H9 (cell line): ENCODE data around the gene HCFC1. TPM values are rescaled to one million over a fixed set of nuclear protein-coding genes. Genes with fewer than 3 reads are reported as not detected.

Experiments used
- DNase-seq: peaks from one replicate; pipeline ENCODE4 v3.0.0-alpha.2; 2017
- H2AFZ ChIP-seq: one replicate; pipeline ENCODE4 v1.6.1; 2013; ENCODE audit warnings: mild to moderate bottlenecking, low read length, control low read depth, moderate library complexity
- H2AK5ac ChIP-seq: 2 replicates; pipeline ENCODE4 v1.6.1; 2013; ENCODE audit warnings: low read length, control low read depth, mixed read lengths; ENCODE audit not compliant: insufficient read length
- H2BK120ac ChIP-seq: one replicate; pipeline ENCODE4 v1.6.1; 2013; ENCODE audit warnings: low read depth, mild to moderate bottlenecking, low read length, control low read depth, inconsistent platforms; ENCODE audit not compliant: poor library complexity, severe bottlenecking
- H2BK12ac ChIP-seq: 2 replicates; pipeline ENCODE4 v1.6.1; 2013; ENCODE audit warnings: low read length, control low read depth, mixed read lengths, low read depth; ENCODE audit not compliant: insufficient read length
- H2BK15ac ChIP-seq: 2 replicates; pipeline ENCODE4 v1.6.1; 2013; ENCODE audit warnings: low read depth, low read length, control low read depth
- H2BK20ac ChIP-seq: one replicate; pipeline ENCODE4 v1.6.1; 2013; ENCODE audit warnings: low read depth, mild to moderate bottlenecking, low read length, control low read depth, inconsistent platforms; ENCODE audit not compliant: poor library complexity, severe bottlenecking
- H2BK5ac ChIP-seq: 2 replicates; pipeline ENCODE4 v1.6.1; 2013; ENCODE audit warnings: low read length, control low read depth, mixed read lengths; ENCODE audit not compliant: insufficient read length
- H3K14ac ChIP-seq: 2 replicates; pipeline ENCODE4 v1.6.1; 2013; ENCODE audit warnings: low read length, control low read depth; ENCODE audit not compliant: insufficient read depth
- H3K18ac ChIP-seq: 2 replicates; pipeline ENCODE4 v1.6.1; 2013; ENCODE audit warnings: low read depth, mild to moderate bottlenecking, mixed read lengths, low read length, control low read depth; ENCODE audit not compliant: insufficient read length
- H3K23ac ChIP-seq: 2 replicates; pipeline ENCODE4 v1.6.1; 2013; ENCODE audit warnings: low read length, control low read depth, mixed read lengths, low read depth; ENCODE audit not compliant: insufficient read length
- H3K23me2 ChIP-seq: 2 replicates; pipeline ENCODE4 v1.6.1; 2013; ENCODE audit warnings: low read depth, mild to moderate bottlenecking, mixed read lengths, low read length, control low read depth; ENCODE audit not compliant: insufficient read length, poor library complexity, severe bottlenecking
- H3K27ac ChIP-seq: 2 replicates; pipeline ENCODE4 v1.5.1; 2013; ENCODE audit warnings: low read length, control low read depth, mixed read lengths, low read depth; ENCODE audit not compliant: insufficient read length
- H3K27me3 ChIP-seq: 2 replicates; pipeline ENCODE4 v1.6.1; 2013; ENCODE audit warnings: low read length, control low read depth, inconsistent platforms; ENCODE audit not compliant: insufficient read depth
- H3K4ac ChIP-seq: 2 replicates; pipeline ENCODE4 v1.6.1; 2013; ENCODE audit warnings: low read depth, mild to moderate bottlenecking, control low read depth, inconsistent platforms, low read length, moderate library complexity
- H3K4me1 ChIP-seq: 2 replicates; pipeline ENCODE4 v1.6.1; 2013; ENCODE audit warnings: low read length, control low read depth, inconsistent platforms; ENCODE audit not compliant: insufficient read depth
- H3K4me2 ChIP-seq: 2 replicates; pipeline ENCODE4 v1.6.1; 2013; ENCODE audit warnings: low read length, control low read depth, mixed read lengths; ENCODE audit not compliant: insufficient read length, insufficient read depth
- H3K56ac ChIP-seq: 2 replicates; pipeline ENCODE4 v1.6.1; 2013; ENCODE audit warnings: low read depth, mild to moderate bottlenecking, mixed read lengths, low read length, control low read depth; ENCODE audit not compliant: insufficient read length
- H3K79me1 ChIP-seq: 2 replicates; pipeline ENCODE4 v1.6.1; 2013; ENCODE audit warnings: low read depth, mild to moderate bottlenecking, moderate library complexity, low read length, control low read depth, inconsistent platforms; ENCODE audit not compliant: insufficient read depth, poor library complexity, severe bottlenecking
- H3K79me2 ChIP-seq: 2 replicates; pipeline ENCODE4 v1.6.1; 2013; ENCODE audit warnings: low read length, control low read depth, inconsistent platforms; ENCODE audit not compliant: insufficient read depth
- H3K9ac ChIP-seq: 2 replicates; pipeline ENCODE4 v1.6.1; 2013; ENCODE audit warnings: low read length, control low read depth, mixed read lengths; ENCODE audit not compliant: insufficient read length; ENCODE audit errors: extremely low read depth
- H3K9me3 ChIP-seq: one replicate; pipeline ENCODE4 v1.6.1; 2013; ENCODE audit warnings: low read depth, low read length, inconsistent platforms; ENCODE audit not compliant: control insufficient read depth
- H3T11ph ChIP-seq: one replicate; pipeline ENCODE4 v1.6.1; 2013; ENCODE audit warnings: mild to moderate bottlenecking, low read length, control low read depth, inconsistent platforms
- H4K20me1 ChIP-seq: one replicate; pipeline ENCODE4 v1.6.1; 2013; ENCODE audit not compliant: control insufficient read depth, insufficient read length, insufficient read depth
- H4K5ac ChIP-seq: 2 replicates; pipeline ENCODE4 v1.6.1; 2013; ENCODE audit warnings: low read depth, mild to moderate bottlenecking, mixed read lengths, low read length, control low read depth; ENCODE audit not compliant: insufficient read length
- H4K8ac ChIP-seq: replicated peaks from 2 replicates; pipeline ENCODE4 v1.6.1; 2013; ENCODE audit warnings: low read length, control low read depth, mixed read lengths, low read depth; ENCODE audit not compliant: insufficient read length
- H4K91ac ChIP-seq: 2 replicates; pipeline ENCODE4 v1.6.1; 2013; ENCODE audit warnings: low read depth, mild to moderate bottlenecking, moderate library complexity, mixed read lengths, low read length, control low read depth; ENCODE audit not compliant: insufficient read length
- H3K27ac Mint-ChIP-seq, 3 experiments: 2 replicates in 2 of 3; 3 replicates in 1 of 3; pipeline ENCODE4 v1.8.0; 2020 to 2021; ENCODE audit warnings: mixed read lengths in 3 of 3, mild to moderate bottlenecking in 1 of 3, moderate library complexity in 1 of 3
- H3K27me3 Mint-ChIP-seq: 2 replicates; pipeline ENCODE4 v1.8.0; 2021; ENCODE audit warnings: low read depth, mild to moderate bottlenecking, moderate library complexity, mixed read lengths
- H3K36me3 Mint-ChIP-seq, 3 experiments: 2 replicates in 2 of 3; 3 replicates in 1 of 3; pipeline ENCODE4 v1.8.0; 2020 to 2021; ENCODE audit warnings: low read depth in 3 of 3, mixed read lengths in 3 of 3; ENCODE audit not compliant: insufficient read depth in 1 of 3
- H3K4me1 Mint-ChIP-seq, 2 experiments: 2 replicates each; pipeline ENCODE4 v1.8.0; 2020; ENCODE audit warnings: mixed read lengths in 2 of 2
- H3K4me3 Mint-ChIP-seq, 2 experiments: 2 replicates in 1 of 2; 3 replicates in 1 of 2; pipeline ENCODE4 v1.8.0; 2020 to 2021; ENCODE audit warnings: mild to moderate bottlenecking in 2 of 2, mixed read lengths in 2 of 2, moderate library complexity in 1 of 2
- H3K9me3 Mint-ChIP-seq, 2 experiments: 2 replicates in 1 of 2; 3 replicates in 1 of 2; pipeline ENCODE4 v1.8.0; 2020; ENCODE audit warnings: mild to moderate bottlenecking in 2 of 2, mixed read lengths in 2 of 2, moderate library complexity in 1 of 2
- WGBS: extraction: QIAGEN DNeasy Blood & Tissue Kit; methylation state at CpG from one replicate; pipeline ENCODE4 v1.1.7; 2013; ENCODE audit warnings: missing lambda C conversion rate, low lambda C conversion rate, mixed read lengths; ENCODE audit not compliant: insufficient read length; ENCODE audit errors: extremely low coverage; 5-methylcytosine and 5-hydroxymethylcytosine counted together
- total RNA-seq: library from RNA; stranded (reverse); gene quantifications from 2 replicates; pipeline ENCODE4 v1.2.1, GENCODE V29; 2021
- TF ChIP-seq, protein P1 (sequence below): fragments of 200-600 bp; sonication (generic); conservative IDR thresholded peaks from 3 replicates; pipeline ENCODE4 v1.8.0; 2021; ENCODE audit warnings: antibody characterized with exemption, mild to moderate bottlenecking

Gene HCFC1
- total RNA-seq, 1 experiment from 2014 or later: 144 TPM

GRCh38 chrX:154011376-154012335, 40.0 kb upstream of the HCFC1 start:
- no peaks in the 10 kb centered on the region for H3K79me1 ChIP-seq
- H3K9ac ChIP-seq: no peak overlapping the region
- WGBS: no CpG with 5 or more reads among the region's 18 CpGs
- H4K20me1 ChIP-seq: peaks cover 5% of the 10 kb centered on the region
- no peak overlapping the region for H2BK5ac ChIP-seq
- peaks cover 63 to 65% of the 10 kb centered on the region in 2 experiments for H3K9me3 Mint-ChIP-seq
- no peak overlapping the region for H4K91ac ChIP-seq
- no peak overlapping the region for H2BK120ac ChIP-seq
- no peak overlapping the region for H4K5ac ChIP-seq
- no peak overlapping the region for H4K8ac ChIP-seq
- no peak overlapping the region for H3K4ac ChIP-seq
- DNase-seq: no peak
- no peak overlapping the region for H3K18ac ChIP-seq
- H3K23me2 ChIP-seq: no peaks in the 10 kb centered on the region
- H3K9me3 ChIP-seq: peaks cover 12% of the 10 kb centered on the region
- peaks cover 1 to 10% of the 10 kb centered on the region in 2 experiments; a peak in 3 of 4 replicates for H3K4me1 Mint-ChIP-seq
- H3K56ac ChIP-seq: no peak overlapping the region
- no peak overlapping the region for H2BK15ac ChIP-seq
- H3T11ph ChIP-seq: no peak overlapping the region
- no peaks in the 10 kb centered on the region; the same call in 1 of the 2 replicates for H3K27me3 Mint-ChIP-seq
- H3K4me3 Mint-ChIP-seq: no peak overlapping the region
- H2AFZ ChIP-seq: no peak overlapping the region
- peaks cover 14 to 62% (median 34%) of the 10 kb centered on the region in 3 experiments; a peak in 6 of 7 replicates for H3K36me3 Mint-ChIP-seq
- no peak overlapping the region for H2BK12ac ChIP-seq
- no peak overlapping the region for H3K27ac Mint-ChIP-seq
- H3K4me1 ChIP-seq: no peaks in the 10 kb centered on the region
- H3K27me3 ChIP-seq: no peaks in the 10 kb centered on the region
- H2AK5ac ChIP-seq: no peak overlapping the region
- TF ChIP-seq, protein P1, sequence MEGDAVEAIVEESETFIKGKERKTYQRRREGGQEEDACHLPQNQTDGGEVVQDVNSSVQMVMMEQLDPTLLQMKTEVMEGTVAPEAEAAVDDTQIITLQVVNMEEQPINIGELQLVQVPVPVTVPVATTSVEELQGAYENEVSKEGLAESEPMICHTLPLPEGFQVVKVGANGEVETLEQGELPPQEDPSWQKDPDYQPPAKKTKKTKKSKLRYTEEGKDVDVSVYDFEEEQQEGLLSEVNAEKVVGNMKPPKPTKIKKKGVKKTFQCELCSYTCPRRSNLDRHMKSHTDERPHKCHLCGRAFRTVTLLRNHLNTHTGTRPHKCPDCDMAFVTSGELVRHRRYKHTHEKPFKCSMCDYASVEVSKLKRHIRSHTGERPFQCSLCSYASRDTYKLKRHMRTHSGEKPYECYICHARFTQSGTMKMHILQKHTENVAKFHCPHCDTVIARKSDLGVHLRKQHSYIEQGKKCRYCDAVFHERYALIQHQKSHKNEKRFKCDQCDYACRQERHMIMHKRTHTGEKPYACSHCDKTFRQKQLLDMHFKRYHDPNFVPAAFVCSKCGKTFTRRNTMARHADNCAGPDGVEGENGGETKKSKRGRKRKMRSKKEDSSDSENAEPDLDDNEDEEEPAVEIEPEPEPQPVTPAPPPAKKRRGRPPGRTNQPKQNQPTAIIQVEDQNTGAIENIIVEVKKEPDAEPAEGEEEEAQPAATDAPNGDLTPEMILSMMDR: no peak
- no peak overlapping the region for H3K27ac ChIP-seq
- H3K79me2 ChIP-seq: no peaks in the 10 kb centered on the region
- no peak overlapping the region; the same call in 1 of the 2 replicates for H3K14ac ChIP-seq
- H2BK20ac ChIP-seq: no peak overlapping the region
- H3K23ac ChIP-seq: no peak overlapping the region
- no peak overlapping the region for H3K4me2 ChIP-seq
